ENCODE results near the gene ASTL.

The ASTL gene

GRCh38 chr2:96158554-96158940, 20.2 kb upstream of the ASTL start:
- FAIRE-seq, result no peak

DNA sequence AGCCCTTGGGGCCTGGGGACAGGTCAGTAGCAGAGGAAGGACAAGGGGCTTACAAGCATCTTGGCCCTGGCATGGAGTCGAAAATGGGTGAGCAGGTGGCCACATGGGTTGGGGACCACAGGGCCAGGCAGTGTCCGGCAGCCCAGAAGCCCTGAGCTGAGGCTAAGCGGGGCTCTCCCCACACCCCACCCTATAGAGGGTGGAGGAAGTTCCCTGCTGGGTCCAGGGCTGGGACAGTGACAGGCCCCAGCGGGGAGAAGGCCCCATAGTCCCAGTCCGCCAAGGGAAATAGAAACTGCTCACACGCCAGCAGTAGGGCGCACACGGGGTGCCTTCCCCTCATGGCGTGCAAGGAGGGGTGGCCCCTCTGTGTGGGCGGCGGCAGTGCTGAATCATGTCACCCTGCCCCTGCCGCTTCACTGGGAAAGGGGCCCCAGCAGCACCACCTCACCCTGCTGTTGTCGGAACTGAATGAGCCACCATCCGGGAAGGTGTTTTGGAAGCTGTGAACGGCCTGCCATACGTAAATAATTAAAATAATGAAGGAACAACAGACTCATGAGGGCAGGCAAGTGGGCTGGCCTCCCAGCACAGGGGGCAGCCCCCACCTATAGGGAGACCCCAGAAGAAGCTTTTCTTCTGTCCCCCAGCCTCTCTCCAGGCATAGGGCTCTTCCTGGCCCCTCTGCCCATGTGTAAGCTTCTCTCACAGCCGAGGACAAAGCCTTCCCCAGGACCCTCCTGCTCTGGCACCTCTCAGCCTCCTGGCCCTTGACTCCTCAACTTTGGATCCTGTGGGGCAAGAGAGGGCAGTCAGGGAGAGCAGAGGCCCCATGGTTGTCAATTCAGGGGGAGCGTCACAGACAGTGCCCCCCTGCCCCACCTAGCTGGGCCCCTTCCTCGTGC, 19.6 kb upstream of the ASTL start:
- no peak for FAIRE-seq

DNA sequence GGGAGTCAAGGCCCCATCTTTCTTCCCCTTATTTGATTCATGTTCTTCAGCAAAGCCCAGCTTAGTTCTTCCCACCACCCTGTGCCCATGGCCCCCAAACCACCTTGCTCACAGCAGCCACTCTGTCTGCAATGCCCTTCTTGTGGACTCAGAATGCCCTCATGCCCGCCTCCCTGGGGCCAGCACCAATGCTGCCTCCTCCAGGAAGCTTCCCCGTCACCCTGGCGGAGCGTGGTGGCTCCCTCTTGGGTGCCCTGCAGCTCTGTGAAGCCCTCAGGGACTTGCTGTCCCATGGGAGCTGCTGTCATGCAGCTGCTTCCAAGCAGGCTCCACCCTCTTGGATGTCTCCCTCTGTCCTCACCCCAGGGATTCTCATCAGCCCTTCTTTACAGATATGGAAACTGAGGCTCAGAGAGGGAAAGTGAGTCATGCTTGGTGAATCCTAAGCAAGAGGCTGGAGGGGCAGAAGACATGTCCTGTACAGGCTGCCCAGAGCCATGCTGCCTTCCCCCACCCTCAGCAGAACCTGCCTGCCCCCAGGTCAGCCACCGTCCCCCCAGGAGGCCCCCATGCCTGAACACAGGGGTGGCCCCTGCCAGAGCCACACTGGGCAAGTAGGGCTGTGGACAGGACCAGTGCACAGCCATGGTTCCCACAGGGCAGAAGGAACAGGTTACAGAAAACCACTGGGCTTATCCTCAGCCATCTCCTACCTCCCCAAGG, 18.8 kb upstream of the ASTL start:
- no peak for FAIRE-seq

DNA sequence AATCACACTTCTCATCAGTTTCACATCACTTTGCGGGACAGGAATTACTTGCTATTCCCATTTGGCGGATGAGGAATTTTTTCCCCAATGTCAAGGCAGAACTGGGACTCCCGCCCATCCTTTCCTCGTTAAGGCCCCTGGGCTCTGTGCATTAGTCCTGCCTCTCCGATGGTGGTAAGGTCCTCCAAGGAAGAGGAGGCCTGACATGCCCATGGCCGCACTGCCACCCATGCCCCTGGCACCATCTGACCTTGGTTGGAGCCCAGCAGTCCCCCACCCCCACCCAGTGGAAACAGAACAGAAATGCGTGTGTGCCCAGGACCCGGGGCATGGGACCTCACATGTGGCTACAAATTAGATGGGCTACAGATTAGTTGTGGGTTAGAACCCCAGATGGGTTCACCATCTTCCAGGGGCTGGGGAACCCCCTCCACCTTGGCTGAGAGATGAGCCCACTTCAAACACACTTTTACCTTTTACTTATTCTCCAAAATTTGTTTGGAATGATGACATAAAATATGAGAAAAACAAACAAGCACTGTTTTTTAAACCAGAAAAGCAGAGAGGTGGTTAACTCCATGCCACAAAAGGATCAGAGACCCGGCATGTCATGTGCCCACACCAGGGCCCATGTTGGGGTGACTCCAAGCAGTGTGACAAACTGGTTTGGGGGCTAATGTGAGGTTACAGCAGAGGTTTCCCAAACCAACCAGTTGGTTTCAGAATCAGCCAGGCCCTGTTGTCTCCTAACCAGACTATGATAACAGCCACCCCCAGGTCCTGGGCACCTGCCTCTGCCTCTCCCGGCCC, 17.9 kb upstream of the ASTL start:
- FAIRE-seq, result no peak

DNA sequence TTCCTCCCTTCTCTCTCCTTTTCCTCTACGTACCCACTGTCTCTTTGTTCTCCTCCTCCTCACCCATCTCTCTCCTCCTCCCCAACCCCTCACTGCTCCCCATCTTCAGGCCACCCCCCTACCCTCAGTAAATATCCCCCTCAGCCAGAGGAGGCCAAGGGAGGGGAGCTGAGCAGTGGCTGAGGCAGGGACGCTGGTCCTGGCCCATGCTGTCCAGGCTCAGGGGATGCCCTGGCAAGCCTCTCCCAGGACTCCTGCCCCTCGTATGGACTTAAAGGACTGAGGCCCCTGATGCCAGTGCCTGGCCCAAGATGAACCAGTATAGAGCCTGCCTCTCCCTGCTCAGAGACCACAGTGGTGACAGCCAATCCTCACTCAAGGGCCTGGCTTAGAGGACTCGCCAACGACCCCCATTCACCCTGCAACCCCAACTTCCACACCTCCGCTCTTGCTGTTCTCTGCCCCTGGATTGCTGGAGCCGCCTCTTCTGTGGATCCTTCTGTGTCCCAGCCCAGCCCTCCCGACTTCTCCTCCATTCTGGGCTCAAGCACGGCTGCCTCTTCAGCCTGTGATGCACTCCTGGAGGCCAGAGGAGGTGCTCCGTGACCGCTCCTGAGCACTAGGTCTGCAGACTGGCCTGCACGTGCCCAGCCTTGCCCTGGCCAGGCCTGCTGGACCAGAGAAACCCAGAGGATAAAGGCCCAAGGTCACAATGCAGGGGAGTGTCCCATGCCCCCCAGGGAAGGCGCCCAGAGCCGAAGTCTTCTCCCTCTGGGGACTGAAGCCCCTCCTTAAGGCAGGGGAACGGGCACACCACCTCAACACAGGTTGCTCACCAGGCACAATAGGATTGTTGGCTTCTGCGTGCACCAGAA, 16.4 kb upstream of the ASTL start:
- FAIRE-seq, result no peak

DNA sequence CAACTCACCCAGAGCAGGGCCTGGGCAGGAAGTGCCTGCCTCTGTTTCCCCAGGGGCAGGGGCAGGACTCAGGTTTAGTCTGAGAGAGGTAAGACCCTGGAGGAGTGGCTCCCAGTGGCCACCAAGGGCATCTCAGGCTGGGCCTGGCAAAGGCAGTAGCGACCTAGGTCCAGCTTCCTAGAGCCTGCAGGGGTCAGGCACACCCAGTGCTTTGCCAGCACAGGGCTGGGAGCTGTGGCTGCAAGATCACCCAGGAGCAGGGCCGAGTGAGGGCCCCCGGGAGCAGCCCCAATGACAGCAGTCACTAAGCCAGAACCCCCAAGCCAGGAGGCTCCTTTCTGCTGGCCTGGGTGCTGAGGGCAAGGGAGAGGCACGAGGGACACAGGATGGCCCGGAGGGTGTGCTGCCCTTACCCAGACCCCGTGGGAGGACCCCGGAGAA, 15.7 kb upstream of the ASTL start:
- no peak for FAIRE-seq

- no peak for FAIRE-seq
Observed at GRCh38 chr2:96153291-96153713, 15.0 kb upstream of the ASTL start.

DNA sequence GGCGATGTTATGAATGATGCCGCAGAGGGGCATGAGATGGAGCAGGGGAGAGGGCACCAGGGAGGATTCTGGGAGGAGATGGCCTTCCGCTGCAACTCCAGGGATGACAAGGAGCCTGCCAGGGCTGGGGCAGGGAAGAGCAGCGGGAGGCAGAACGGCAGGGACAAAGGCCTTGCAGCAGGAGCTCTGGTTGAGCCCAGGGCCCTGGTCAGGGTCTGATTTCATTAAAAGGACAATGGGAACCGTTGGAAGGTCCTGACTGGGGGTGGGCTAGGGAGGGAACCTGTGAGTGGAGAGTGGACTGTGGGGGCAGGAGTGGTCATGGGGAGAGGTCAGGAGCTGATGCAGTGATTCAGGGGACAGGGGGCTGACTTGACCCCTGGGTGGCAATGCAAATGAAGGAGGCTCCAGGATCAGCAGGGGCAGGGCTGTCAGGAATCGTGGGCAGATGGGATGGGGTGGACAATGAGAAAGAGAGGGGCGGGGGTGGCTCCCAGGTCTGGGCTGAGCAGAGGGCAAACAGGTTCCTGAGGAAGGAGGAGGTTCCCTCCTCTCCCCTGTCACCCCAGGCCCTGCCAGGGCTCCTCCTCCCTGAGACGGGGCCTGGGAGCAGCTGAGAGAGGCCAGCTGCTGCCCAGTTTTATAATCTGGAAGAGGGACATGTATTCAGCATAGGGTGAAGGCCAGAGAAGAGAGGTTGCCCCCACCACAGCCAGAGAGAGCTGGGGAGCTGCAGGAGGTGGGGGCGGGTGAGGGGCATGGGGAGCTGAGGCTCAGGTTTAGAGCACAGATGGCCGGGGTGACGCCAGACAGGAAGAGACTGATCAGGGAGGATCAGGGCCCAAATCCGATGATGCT, 14.2 kb upstream of the ASTL start:
- FAIRE-seq, result no peak

GRCh38 chr2:96151595-96152303, 13.4 kb upstream of the ASTL start:
- no peak for FAIRE-seq

GRCh38 chr2:96150791-96151594, 12.7 kb upstream of the ASTL start:
- FAIRE-seq, result no peak

DNA sequence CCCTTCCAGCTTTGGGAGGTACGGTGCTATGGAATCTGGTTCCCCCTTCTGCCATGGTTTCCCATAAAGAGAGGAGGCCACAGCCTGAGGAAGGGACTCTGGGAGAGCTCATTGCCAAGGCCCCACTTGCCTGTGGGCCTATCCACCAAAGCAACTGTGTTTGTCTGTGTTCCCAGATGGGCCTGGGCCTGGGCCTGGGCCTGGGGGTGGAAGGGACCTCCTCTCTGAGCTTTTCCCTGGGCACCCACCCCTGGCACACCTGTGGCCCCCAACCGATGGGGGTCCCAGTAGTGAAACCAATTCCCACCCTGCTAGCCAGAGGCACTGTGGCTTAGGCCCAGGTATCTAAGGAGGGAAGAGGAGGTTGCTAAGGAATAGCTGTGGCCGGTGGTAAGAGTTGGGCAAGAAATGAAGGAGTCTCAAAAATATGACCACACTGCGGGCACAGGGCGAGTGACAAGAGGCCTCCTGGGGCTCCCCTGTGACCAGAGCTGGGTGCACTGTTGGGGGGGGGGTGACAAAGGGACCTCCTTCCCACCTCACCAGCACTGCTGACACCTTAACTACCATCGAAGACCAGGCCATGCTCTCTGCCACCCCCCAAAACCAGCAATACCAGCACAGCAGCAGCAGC, 11.8 kb upstream of the ASTL start:
- FAIRE-seq, result no peak

DNA sequence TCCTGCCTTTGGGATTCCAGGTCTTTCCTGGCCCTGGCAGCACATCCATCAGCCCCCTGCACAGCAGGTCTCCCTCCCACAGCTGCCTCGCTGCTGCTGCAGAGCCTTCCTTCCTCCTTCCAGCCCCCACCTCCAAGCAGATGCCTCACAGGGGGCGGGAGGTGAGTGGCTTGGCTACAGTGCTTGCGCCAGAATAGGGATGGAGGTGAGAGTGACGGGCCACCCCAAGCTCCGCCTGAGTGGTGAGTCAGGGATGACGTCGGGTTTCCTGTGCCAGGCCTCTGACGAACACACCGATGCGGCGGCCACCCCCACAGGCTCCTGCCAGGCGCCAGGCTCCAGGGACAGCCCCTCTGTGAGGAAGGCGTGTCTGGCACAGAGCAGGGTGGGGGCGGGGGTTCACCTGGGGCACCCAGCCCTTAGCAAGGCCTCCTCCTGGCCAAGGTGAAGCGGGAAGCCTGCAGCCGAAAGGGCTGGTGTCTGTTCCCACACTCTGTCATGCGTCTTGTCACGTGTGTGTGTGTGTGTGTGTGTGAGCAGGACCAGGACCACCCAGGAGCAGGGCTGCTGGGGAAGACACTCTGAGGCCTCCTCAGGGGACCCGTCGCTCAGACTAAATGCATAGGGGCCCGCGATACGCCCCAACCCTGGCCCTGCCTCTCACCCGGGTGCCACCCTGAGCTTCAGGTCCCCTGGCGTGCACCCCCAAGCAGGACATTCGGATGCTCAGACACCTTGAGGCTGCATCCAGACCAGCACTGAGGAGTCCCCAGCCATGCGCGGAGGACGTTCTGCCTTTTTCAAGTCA, 10.3 kb upstream of the ASTL start:
- no peak for FAIRE-seq

- FAIRE-seq, result no peak
Observed at GRCh38 chr2:96147593-96148201, 9.4 kb upstream of the ASTL start.

GRCh38 chr2:96146881-96147592, 8.7 kb upstream of the ASTL start:
- no peak for FAIRE-seq

GRCh38 chr2:96146153-96146880, 8.0 kb upstream of the ASTL start:
- FAIRE-seq, result no peak

DNA sequence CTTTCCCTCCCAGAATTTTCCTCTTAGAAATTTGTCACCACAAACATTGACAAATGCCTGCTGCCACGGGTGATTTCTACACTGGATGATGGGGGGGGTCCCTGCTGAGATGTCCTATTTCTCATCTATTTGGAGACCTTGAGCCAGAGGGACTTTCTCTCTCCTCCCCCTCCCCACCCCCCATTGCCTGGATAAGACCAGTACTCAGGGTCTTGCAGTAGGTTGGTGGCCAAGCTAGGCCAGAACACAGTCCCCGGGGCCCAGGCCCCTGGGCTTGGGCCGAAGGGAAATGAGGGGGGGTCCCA, 7.5 kb upstream of the ASTL start:
- FAIRE-seq, result no peak

All from colon (tissue), 2 donors.